Measurements from ENCODE around the gene ZFP92.

The ZFP92 gene

GRCh38 chrX:153397256-153397960, 13.9 kb upstream of the ZFP92 start:
- no peak overlapping the region for H3K9ac ChIP-seq (ENCODE audit: low read length)
- no peak overlapping the region for H2AK5ac ChIP-seq (ENCODE audit: low read length)
- H2BK5ac ChIP-seq (ENCODE audit: low read depth, low read length, poor library complexity), result no peak overlapping the region
- no peak overlapping the region for H3K4me3 ChIP-seq (ENCODE audit: low read depth, low read length)
- no peak for DNase-seq
- no peak overlapping the region for H3K14ac ChIP-seq (ENCODE audit: low read length)
- H3K23ac ChIP-seq (ENCODE audit: low read length), result no peak overlapping the region
- H3K36me3 ChIP-seq (ENCODE audit: control insufficient read depth in 1 of 2, insufficient read depth in 2 of 2, low read length in 2 of 2), result no peaks in the 10 kb centered on the region
- no peaks in the 10 kb centered on the region for H3K79me2 ChIP-seq (ENCODE audit: control insufficient read depth, insufficient read depth, low read length, poor library complexity)
- no peaks in the 10 kb centered on the region for H3K9me3 ChIP-seq (ENCODE audit: insufficient read depth, low read depth, low read length)
- H3K79me1 ChIP-seq (ENCODE audit: low read length), result no peaks in the 10 kb centered on the region
- H2BK12ac ChIP-seq (ENCODE audit: low read length), result no peak overlapping the region
- H2AFZ ChIP-seq (ENCODE audit: insufficient read depth, low read length, poor library complexity), result no peak overlapping the region
- no peak overlapping the region for H2BK120ac ChIP-seq (ENCODE audit: insufficient read depth, low read length, poor library complexity)
- H4K91ac ChIP-seq (ENCODE audit: low read depth, low read length), result no peak overlapping the region
- H4K8ac ChIP-seq (ENCODE audit: low read depth, low read length), result no peak overlapping the region
- no peak overlapping the region for H3K4me2 ChIP-seq (ENCODE audit: low read length)
- no peaks in the 10 kb centered on the region for H3K27me3 ChIP-seq (ENCODE audit: insufficient read depth, low read length)
- no peak overlapping the region for H3K4ac ChIP-seq (ENCODE audit: low read depth, low read length)
- no peak overlapping the region for H3K27ac ChIP-seq (ENCODE audit: low read depth, low read length)
- no peak overlapping the region for H4K12ac ChIP-seq (ENCODE audit: low read depth, low read length)
- no CpG with 5 or more reads among the region's 27 CpGs for WGBS (ENCODE audit: extremely low coverage, insufficient coverage, insufficient read length)
- no peak overlapping the region for H3K18ac ChIP-seq (ENCODE audit: low read length)
- H3K4me1 ChIP-seq (ENCODE audit: control insufficient read depth in 1 of 2, insufficient read depth in 2 of 2, low read length in 2 of 2), result no peaks in the 10 kb centered on the region

GRCh38 chrX:153398275-153398960, 12.9 kb upstream of the ZFP92 start:
- no CpG with 5 or more reads among the region's 17 CpGs for WGBS (ENCODE audit: extremely low coverage, insufficient coverage, insufficient read length)

GRCh38 chrX:153400146-153401132, 10.8 kb upstream of the ZFP92 start:
- Histone ChIP-seq H3K27ac (ENCODE audit: low read depth, low read length) (no peak overlapping the region), H3K79me1 (ENCODE audit: low read length) (no peaks in the 10 kb centered on the region)
- no CpG with 5 or more reads among the region's 60 CpGs for WGBS (ENCODE audit: extremely low coverage, insufficient coverage, insufficient read length)

More at GRCh38 chrX:153398275-153398960, 12.9 kb upstream of the ZFP92 start:
- Histone ChIP-seq H3K79me2 (ENCODE audit: control insufficient read depth, insufficient read depth, low read length, poor library complexity) (no peaks in the 10 kb centered on the region), H2AFZ (ENCODE audit: insufficient read depth, low read length, poor library complexity) (no peak overlapping the region), H3K4me3 (ENCODE audit: low read depth, low read length) (no peak overlapping the region), H3K79me1 (ENCODE audit: low read length) (no peaks in the 10 kb centered on the region), H3K4me2 (ENCODE audit: low read length) (no peak overlapping the region), H2AK5ac (ENCODE audit: low read length) (no peak overlapping the region), H3K23ac (ENCODE audit: low read length) (no peak overlapping the region), H4K12ac (ENCODE audit: low read depth, low read length) (no peak overlapping the region), H3K27ac (ENCODE audit: low read depth, low read length) (no peak overlapping the region), H2BK5ac (ENCODE audit: low read depth, low read length, poor library complexity) (no peak overlapping the region), H2BK120ac (ENCODE audit: insufficient read depth, low read length, poor library complexity) (no peak overlapping the region), H3K9ac (ENCODE audit: low read length) (no peak overlapping the region), H4K91ac (ENCODE audit: low read depth, low read length) (no peak overlapping the region), H3K27me3 (ENCODE audit: insufficient read depth, low read length) (no peaks in the 10 kb centered on the region), H3K18ac (ENCODE audit: low read length) (no peak overlapping the region), H3K9me3 (ENCODE audit: insufficient read depth, low read depth, low read length) (no peaks in the 10 kb centered on the region), H3K4me1 (ENCODE audit: control insufficient read depth in 1 of 2, insufficient read depth in 2 of 2, low read length in 2 of 2) (no peaks in the 10 kb centered on the region), H3K14ac (ENCODE audit: low read length) (no peak overlapping the region), H4K8ac (ENCODE audit: low read depth, low read length) (no peak overlapping the region), H3K36me3 (ENCODE audit: control insufficient read depth in 1 of 2, insufficient read depth in 2 of 2, low read length in 2 of 2) (no peaks in the 10 kb centered on the region), H2BK12ac (ENCODE audit: low read length) (no peak overlapping the region), H3K4ac (ENCODE audit: low read depth, low read length) (no peak overlapping the region)
- DNase-seq, result no peak

GRCh38 chrX:153401133-153401764, 10.0 kb upstream of the ZFP92 start, which contains the start of gene PNMA6E:
PNMA6E (minus strand) TSS chrX:153401350; CDS start chrX:153398849, 2,501 bp downstream.
- Histone ChIP-seq H2AFZ (ENCODE audit: insufficient read depth, low read length, poor library complexity) (no peak within 1 kb of the TSS), H3K4me1 (ENCODE audit: control insufficient read depth in 1 of 2, insufficient read depth in 2 of 2, low read length in 2 of 2) (no peaks in the 10 kb centered on the region), H3K4me3 (ENCODE audit: low read depth, low read length) (no peak within 1 kb of the TSS), H3K14ac (ENCODE audit: low read length) (no peak within 1 kb of the TSS), H3K9ac (ENCODE audit: low read length) (no peak within 1 kb of the TSS), H3K4ac (ENCODE audit: low read depth, low read length) (no peak within 1 kb of the TSS), H2AK5ac (ENCODE audit: low read length) (no peak within 1 kb of the TSS), H3K79me2 (ENCODE audit: control insufficient read depth, insufficient read depth, low read length, poor library complexity) (no peaks in the 10 kb centered on the region), H3K9me3 (ENCODE audit: insufficient read depth, low read depth, low read length) (no peaks in the 10 kb centered on the region), H4K8ac (ENCODE audit: low read depth, low read length) (no peak within 1 kb of the TSS), H2BK120ac (ENCODE audit: insufficient read depth, low read length, poor library complexity) (no peak within 1 kb of the TSS), H3K79me1 (ENCODE audit: low read length) (no peaks in the 10 kb centered on the region), H3K18ac (ENCODE audit: low read length) (no peak within 1 kb of the TSS), H3K27me3 (ENCODE audit: insufficient read depth, low read length) (no peaks in the 10 kb centered on the region), H2BK5ac (ENCODE audit: low read depth, low read length, poor library complexity) (no peak within 1 kb of the TSS), H3K36me3 (ENCODE audit: control insufficient read depth in 1 of 2, insufficient read depth in 2 of 2, low read length in 2 of 2) (no peaks in the 10 kb centered on the region), H3K23ac (ENCODE audit: low read length) (no peak within 1 kb of the TSS), H2BK12ac (ENCODE audit: low read length) (no peak within 1 kb of the TSS), H4K91ac (ENCODE audit: low read depth, low read length) (no peak within 1 kb of the TSS), H3K4me2 (ENCODE audit: low read length) (no peak within 1 kb of the TSS), H3K27ac (ENCODE audit: low read depth, low read length) (no peak within 1 kb of the TSS), H4K12ac (ENCODE audit: low read depth, low read length) (no peak within 1 kb of the TSS)
- DNase-seq, result no peak
- no CpG with 5 or more reads among the region's 29 CpGs for WGBS (ENCODE audit: extremely low coverage, insufficient coverage, insufficient read length)

More at GRCh38 chrX:153400146-153401132, 10.8 kb upstream of the ZFP92 start:
- Histone ChIP-seq H4K91ac (ENCODE audit: low read depth, low read length) (no peak overlapping the region), H3K79me2 (ENCODE audit: control insufficient read depth, insufficient read depth, low read length, poor library complexity) (no peaks in the 10 kb centered on the region), H3K4me3 (ENCODE audit: low read depth, low read length) (no peak overlapping the region), H3K4ac (ENCODE audit: low read depth, low read length) (no peak overlapping the region), H3K27me3 (ENCODE audit: insufficient read depth, low read length) (no peaks in the 10 kb centered on the region), H3K14ac (ENCODE audit: low read length) (no peak overlapping the region), H2BK5ac (ENCODE audit: low read depth, low read length, poor library complexity) (no peak overlapping the region), H4K8ac (ENCODE audit: low read depth, low read length) (no peak overlapping the region), H2AK5ac (ENCODE audit: low read length) (no peak overlapping the region), H3K23ac (ENCODE audit: low read length) (no peak overlapping the region), H2BK12ac (ENCODE audit: low read length) (no peak overlapping the region), H3K4me2 (ENCODE audit: low read length) (no peak overlapping the region), H3K18ac (ENCODE audit: low read length) (no peak overlapping the region), H3K9me3 (ENCODE audit: insufficient read depth, low read depth, low read length) (no peaks in the 10 kb centered on the region), H3K36me3 (ENCODE audit: control insufficient read depth in 1 of 2, insufficient read depth in 2 of 2, low read length in 2 of 2) (no peaks in the 10 kb centered on the region), H3K9ac (ENCODE audit: low read length) (no peak overlapping the region), H3K4me1 (ENCODE audit: control insufficient read depth in 1 of 2, insufficient read depth in 2 of 2, low read length in 2 of 2) (no peaks in the 10 kb centered on the region), H2AFZ (ENCODE audit: insufficient read depth, low read length, poor library complexity) (no peak overlapping the region), H2BK120ac (ENCODE audit: insufficient read depth, low read length, poor library complexity) (no peak overlapping the region), H4K12ac (ENCODE audit: low read depth, low read length) (no peak overlapping the region)
- DNase-seq, result peak in 1 of 2 donors; percentile 36
